ENCODE measurements around the gene FHIP1A. TPM values are rescaled to one million over a fixed set of nuclear protein-coding genes. Genes with fewer than 3 reads are reported as not detected.

Gene FHIP1A
- total and polyA plus RNA-seq, 2 of the 8 experiments (the other 6 are each of a cell fraction or from before 2014, with no cell fraction given) = 17.9 to 75.2 TPM

DNA sequence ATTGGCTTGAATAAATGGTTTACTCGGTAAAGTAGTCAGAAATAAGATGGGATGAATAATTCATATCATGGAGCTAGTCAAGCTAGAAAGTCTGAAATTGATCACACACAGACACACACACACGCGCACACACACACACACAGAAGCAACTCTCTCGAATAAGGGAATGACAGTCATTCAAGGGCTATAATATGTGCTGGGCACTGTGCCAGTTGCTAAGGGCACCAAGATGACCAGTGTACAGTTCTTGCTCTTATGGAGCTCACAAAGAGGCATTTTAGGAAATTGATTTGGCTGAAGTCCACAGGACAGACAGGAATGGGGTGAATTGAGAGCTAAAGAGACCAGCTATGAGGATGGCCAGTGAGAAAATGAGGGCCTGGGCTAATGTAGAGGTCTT lies 49.4 kb upstream of the FHIP1A start (continued):
- TF ChIP-seq, protein P1, sequence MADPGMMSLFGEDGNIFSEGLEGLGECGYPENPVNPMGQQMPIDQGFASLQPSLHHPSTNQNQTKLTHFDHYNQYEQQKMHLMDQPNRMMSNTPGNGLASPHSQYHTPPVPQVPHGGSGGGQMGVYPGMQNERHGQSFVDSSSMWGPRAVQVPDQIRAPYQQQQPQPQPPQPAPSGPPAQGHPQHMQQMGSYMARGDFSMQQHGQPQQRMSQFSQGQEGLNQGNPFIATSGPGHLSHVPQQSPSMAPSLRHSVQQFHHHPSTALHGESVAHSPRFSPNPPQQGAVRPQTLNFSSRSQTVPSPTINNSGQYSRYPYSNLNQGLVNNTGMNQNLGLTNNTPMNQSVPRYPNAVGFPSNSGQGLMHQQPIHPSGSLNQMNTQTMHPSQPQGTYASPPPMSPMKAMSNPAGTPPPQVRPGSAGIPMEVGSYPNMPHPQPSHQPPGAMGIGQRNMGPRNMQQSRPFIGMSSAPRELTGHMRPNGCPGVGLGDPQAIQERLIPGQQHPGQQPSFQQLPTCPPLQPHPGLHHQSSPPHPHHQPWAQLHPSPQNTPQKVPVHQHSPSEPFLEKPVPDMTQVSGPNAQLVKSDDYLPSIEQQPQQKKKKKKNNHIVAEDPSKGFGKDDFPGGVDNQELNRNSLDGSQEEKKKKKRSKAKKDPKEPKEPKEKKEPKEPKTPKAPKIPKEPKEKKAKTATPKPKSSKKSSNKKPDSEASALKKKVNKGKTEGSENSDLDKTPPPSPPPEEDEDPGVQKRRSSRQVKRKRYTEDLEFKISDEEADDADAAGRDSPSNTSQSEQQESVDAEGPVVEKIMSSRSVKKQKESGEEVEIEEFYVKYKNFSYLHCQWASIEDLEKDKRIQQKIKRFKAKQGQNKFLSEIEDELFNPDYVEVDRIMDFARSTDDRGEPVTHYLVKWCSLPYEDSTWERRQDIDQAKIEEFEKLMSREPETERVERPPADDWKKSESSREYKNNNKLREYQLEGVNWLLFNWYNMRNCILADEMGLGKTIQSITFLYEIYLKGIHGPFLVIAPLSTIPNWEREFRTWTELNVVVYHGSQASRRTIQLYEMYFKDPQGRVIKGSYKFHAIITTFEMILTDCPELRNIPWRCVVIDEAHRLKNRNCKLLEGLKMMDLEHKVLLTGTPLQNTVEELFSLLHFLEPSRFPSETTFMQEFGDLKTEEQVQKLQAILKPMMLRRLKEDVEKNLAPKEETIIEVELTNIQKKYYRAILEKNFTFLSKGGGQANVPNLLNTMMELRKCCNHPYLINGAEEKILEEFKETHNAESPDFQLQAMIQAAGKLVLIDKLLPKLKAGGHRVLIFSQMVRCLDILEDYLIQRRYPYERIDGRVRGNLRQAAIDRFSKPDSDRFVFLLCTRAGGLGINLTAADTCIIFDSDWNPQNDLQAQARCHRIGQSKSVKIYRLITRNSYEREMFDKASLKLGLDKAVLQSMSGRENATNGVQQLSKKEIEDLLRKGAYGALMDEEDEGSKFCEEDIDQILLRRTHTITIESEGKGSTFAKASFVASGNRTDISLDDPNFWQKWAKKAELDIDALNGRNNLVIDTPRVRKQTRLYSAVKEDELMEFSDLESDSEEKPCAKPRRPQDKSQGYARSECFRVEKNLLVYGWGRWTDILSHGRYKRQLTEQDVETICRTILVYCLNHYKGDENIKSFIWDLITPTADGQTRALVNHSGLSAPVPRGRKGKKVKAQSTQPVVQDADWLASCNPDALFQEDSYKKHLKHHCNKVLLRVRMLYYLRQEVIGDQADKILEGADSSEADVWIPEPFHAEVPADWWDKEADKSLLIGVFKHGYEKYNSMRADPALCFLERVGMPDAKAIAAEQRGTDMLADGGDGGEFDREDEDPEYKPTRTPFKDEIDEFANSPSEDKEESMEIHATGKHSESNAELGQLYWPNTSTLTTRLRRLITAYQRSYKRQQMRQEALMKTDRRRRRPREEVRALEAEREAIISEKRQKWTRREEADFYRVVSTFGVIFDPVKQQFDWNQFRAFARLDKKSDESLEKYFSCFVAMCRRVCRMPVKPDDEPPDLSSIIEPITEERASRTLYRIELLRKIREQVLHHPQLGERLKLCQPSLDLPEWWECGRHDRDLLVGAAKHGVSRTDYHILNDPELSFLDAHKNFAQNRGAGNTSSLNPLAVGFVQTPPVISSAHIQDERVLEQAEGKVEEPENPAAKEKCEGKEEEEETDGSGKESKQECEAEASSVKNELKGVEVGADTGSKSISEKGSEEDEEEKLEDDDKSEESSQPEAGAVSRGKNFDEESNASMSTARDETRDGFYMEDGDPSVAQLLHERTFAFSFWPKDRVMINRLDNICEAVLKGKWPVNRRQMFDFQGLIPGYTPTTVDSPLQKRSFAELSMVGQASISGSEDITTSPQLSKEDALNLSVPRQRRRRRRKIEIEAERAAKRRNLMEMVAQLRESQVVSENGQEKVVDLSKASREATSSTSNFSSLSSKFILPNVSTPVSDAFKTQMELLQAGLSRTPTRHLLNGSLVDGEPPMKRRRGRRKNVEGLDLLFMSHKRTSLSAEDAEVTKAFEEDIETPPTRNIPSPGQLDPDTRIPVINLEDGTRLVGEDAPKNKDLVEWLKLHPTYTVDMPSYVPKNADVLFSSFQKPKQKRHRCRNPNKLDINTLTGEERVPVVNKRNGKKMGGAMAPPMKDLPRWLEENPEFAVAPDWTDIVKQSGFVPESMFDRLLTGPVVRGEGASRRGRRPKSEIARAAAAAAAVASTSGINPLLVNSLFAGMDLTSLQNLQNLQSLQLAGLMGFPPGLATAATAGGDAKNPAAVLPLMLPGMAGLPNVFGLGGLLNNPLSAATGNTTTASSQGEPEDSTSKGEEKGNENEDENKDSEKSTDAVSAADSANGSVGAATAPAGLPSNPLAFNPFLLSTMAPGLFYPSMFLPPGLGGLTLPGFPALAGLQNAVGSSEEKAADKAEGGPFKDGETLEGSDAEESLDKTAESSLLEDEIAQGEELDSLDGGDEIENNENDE (IDR thresholded peaks at IDR 0.05; ENCODE audit: insufficient replicate concordance, low read length) = no peak
- TF ChIP-seq SP1 (IDR thresholded peaks at IDR 0.05; ENCODE audit: low read depth, low read length) = no peak
- no peak for TF ChIP-seq EGR1 (IDR thresholded peaks at IDR 0.05; ENCODE audit: borderline replicate concordance, low read depth, low read length)
- TF ChIP-seq RXRA (IDR thresholded peaks at IDR 0.05; ENCODE audit: insufficient read depth, low read depth, low read length) = no peak
- TF ChIP-seq TAF1 (IDR thresholded peaks at IDR 0.05; ENCODE audit: low read depth, low read length) = no peak

Measured in H1 (cell line).